Measurements from ENCODE around the gene HERC4.
"Not testable (repeated sequence)": the region's sequence is repeated elsewhere in the genome, so short reads cannot be mapped to it uniquely, and the experiment has no call there.

HERC4 gene

GRCh38 chr10:68047122-68047521 is 28.0 kb downstream of the HERC4 start:
- TF ChIP-seq CTCF (IDR thresholded peaks at IDR 0.05; ENCODE audit: low read depth, low read length) = no peak
- in situ Hi-C loops (cut with HindIII; ENCODE audit: low sequenced_read_pairs) = no loop called here
- DNase-seq (ENCODE audit: low read depth, low spot score) = no peak
- H3K4me3 ChIP-seq (ENCODE audit: low read depth, low read length) = no peak overlapping the region

GRCh38 chr10:68046642-68047041 is 28.4 kb downstream of the HERC4 start:
- no peak for TF ChIP-seq CTCF (IDR thresholded peaks at IDR 0.05; ENCODE audit: low read depth, low read length)

GRCh38 chr10:68043030-68043429 is 32.1 kb downstream of the HERC4 start:
- no peak for TF ChIP-seq CTCF (IDR thresholded peaks at IDR 0.05; ENCODE audit: low read depth, low read length)
- peak; percentile 32 for DNase-seq (ENCODE audit: low read depth, low spot score)
- H3K4me3 ChIP-seq (ENCODE audit: low read depth, low read length) = no peak overlapping the region
- in situ Hi-C loops (cut with HindIII; ENCODE audit: low sequenced_read_pairs) = no loop called here

More at GRCh38 chr10:68046642-68047041, 28.4 kb downstream of the HERC4 start:
- in situ Hi-C loops (cut with HindIII; ENCODE audit: low sequenced_read_pairs) = no loop called here
- no peak overlapping the region for H3K4me3 ChIP-seq (ENCODE audit: low read depth, low read length)
- no peak for DNase-seq (ENCODE audit: low read depth, low spot score)

- no peak for TF ChIP-seq CTCF (IDR thresholded peaks at IDR 0.05; ENCODE audit: low read depth, low read length)
- no peak for DNase-seq (ENCODE audit: low read depth, low spot score)
- in situ Hi-C loops (cut with HindIII; ENCODE audit: low sequenced_read_pairs) = no loop called here
- H3K4me3 ChIP-seq (ENCODE audit: low read depth, low read length) = no peak overlapping the region
Measured at GRCh38 chr10:68032113-68032512, 43.0 kb downstream of the HERC4 start.

- no peak for DNase-seq (ENCODE audit: low read depth, low spot score)
- in situ Hi-C loops (cut with HindIII; ENCODE audit: low sequenced_read_pairs) = no loop called here
- no peak for TF ChIP-seq CTCF (IDR thresholded peaks at IDR 0.05; ENCODE audit: low read depth, low read length)
- no peak overlapping the region for H3K4me3 ChIP-seq (ENCODE audit: low read depth, low read length)
Measured at GRCh38 chr10:68027429-68027828, 47.7 kb downstream of the HERC4 start.

- TF ChIP-seq CTCF (IDR thresholded peaks at IDR 0.05; ENCODE audit: low read depth, low read length) = no peak
- no peak for DNase-seq (ENCODE audit: low read depth, low spot score)
- no peak overlapping the region for H3K4me3 ChIP-seq (ENCODE audit: low read depth, low read length)
- in situ Hi-C loops (cut with HindIII; ENCODE audit: low sequenced_read_pairs) = no loop called here
Measured at GRCh38 chr10:68023292-68023691, 51.8 kb downstream of the HERC4 start.

- DNase-seq (ENCODE audit: low read depth, low spot score); in situ Hi-C loops (cut with HindIII; ENCODE audit: low sequenced_read_pairs); H3K4me3 ChIP-seq (ENCODE audit: low read depth, low read length): not testable (repeated sequence)
Measured at GRCh38 chr10:68022324-68022723, 52.8 kb downstream of the HERC4 start.

- H3K4me3 ChIP-seq (ENCODE audit: low read depth, low read length); DNase-seq (ENCODE audit: low read depth, low spot score); in situ Hi-C loops (cut with HindIII; ENCODE audit: low sequenced_read_pairs): not testable (repeated sequence)
Measured at GRCh38 chr10:68016519-68016918, 58.6 kb downstream of the HERC4 start.

All from astrocyte of the spinal cord (primary cell).